Measurements from ENCODE around the gene PTPRR. TPM values are rescaled to one million over a fixed set of nuclear protein-coding genes. Genes with fewer than 3 reads are reported as not detected.
A peak's percentile ranks its signal among the peaks of the same experiment; 100 is the strongest.

The PTPRR gene
- total and polyA plus RNA-seq, 2 donors (not counting 3 experiments of a cell fraction or from before 2014, with no cell fraction given): 0.46 to 1.1 TPM

GRCh38 chr12:70627677-70628076, 292.9 kb downstream of the PTPRR start:
- BruUV-seq (replicated peaks): no TSS peak
- POLR2A ChIA-PET: no interaction called here
- CTCF ChIA-PET: interaction anchor here (0.6 to 1.7 kb wide), 4 partner anchors 9 to 77 kb away, joined by 3 to 4 read pairs (median 3); no protein-coding TSS in a partner anchor
- dilution Hi-C loops (cut with MboI; ENCODE audit: extremely low pct_ligation_motif_present, low sequenced_read_pairs) (no loop called here), intact Hi-C loops (cut with micrococcal nuclease) (no loop called here)
- no peaks in the 10 kb centered on the region for H3K27me3 ChIP-seq (ENCODE audit: control insufficient read depth in 2 of 2, insufficient read depth in 2 of 2, low read length in 2 of 2)
- H3K79me2 ChIP-seq (ENCODE audit: control insufficient read depth, insufficient read depth, low read length): peaks cover 77% of the 10 kb centered on the region
- H3K27ac ChIP-seq (ENCODE audit: insufficient read depth, low read depth, low read length): no peak overlapping the region
- no peaks in the 10 kb centered on the region for H3K9me3 ChIP-seq (replicated peaks; ENCODE audit: control insufficient read depth, insufficient read depth, low read length)
- H3K4me3 ChIP-seq (replicated peaks in 1 of 3; ENCODE audit: insufficient read depth in 1 of 3, low read depth in 1 of 3, low read length in 3 of 3): peak overlapping the region in 2 of 3 experiments; percentile 18 to 24
- peaks cover 32% of the 10 kb centered on the region for H3K4me1 ChIP-seq (ENCODE audit: control insufficient read depth, extremely low read depth, insufficient read depth, low read length)
- FAIRE-seq: no peak
- H3K4me2 ChIP-seq (ENCODE audit: insufficient read depth, low read length): peak overlapping the region; percentile 68
- no peak for TF ChIP-seq CTCF (IDR thresholded peaks at IDR 0.05; ENCODE audit: extremely low read depth in 1 of 2, insufficient read depth in 1 of 2, low read depth in 1 of 2, low read length in 2 of 2)
- TF ChIP-seq POLR2AphosphoS5 (IDR thresholded peaks at IDR 0.05; ENCODE audit: insufficient read depth, low read depth, low read length): no peak
- no peak for TF ChIP-seq POLR2A (IDR thresholded peaks at IDR 0.05; ENCODE audit: low read depth, low read length)
- no peak for TF ChIP-seq MYC (IDR thresholded peaks at IDR 0.05; ENCODE audit: low read depth, low read length)
- TF ChIP-seq GATA2 (IDR thresholded peaks at IDR 0.05; ENCODE audit: insufficient read depth, insufficient read length, low read depth, low read length): no peak
- no peak for TF ChIP-seq MAX (IDR thresholded peaks at IDR 0.05; ENCODE audit: insufficient read depth, insufficient read length)
- no peak overlapping the region for H3K9ac ChIP-seq (replicated peaks; ENCODE audit: extremely low read depth, insufficient read depth, low read length)
- peaks cover 4% of the 10 kb centered on the region for H4K20me1 ChIP-seq (replicated peaks; ENCODE audit: control insufficient read depth, extremely low read depth, insufficient read depth, low read length)
- DNase-seq (ENCODE audit: low read depth, low spot score): no peak
- no peaks in the 10 kb centered on the region for H3K9me1 ChIP-seq (replicated peaks; ENCODE audit: control insufficient read depth, extremely low read depth, insufficient read depth, low read length)
- H2AFZ ChIP-seq (ENCODE audit: low read depth, low read length): no peak overlapping the region
- H3K36me3 ChIP-seq (ENCODE audit: control insufficient read depth in 2 of 2, extremely low read depth in 1 of 2, insufficient read depth in 2 of 2, low read length in 2 of 2): peaks cover 2 to 8% of the 10 kb centered on the region in 2 experiments
